CD4-positive, alpha-beta T cell treated with Interleukin-17A for 1 hour (primary cell): ENCODE data around the gene GJB2.
A peak's percentile ranks its signal among the peaks of the same experiment; 100 is the strongest.

Experiments used
- DNase-seq: peaks from one replicate; pipeline ENCODE4 v3.0.0-alpha.2; 2020

GJB2 gene

DNA sequence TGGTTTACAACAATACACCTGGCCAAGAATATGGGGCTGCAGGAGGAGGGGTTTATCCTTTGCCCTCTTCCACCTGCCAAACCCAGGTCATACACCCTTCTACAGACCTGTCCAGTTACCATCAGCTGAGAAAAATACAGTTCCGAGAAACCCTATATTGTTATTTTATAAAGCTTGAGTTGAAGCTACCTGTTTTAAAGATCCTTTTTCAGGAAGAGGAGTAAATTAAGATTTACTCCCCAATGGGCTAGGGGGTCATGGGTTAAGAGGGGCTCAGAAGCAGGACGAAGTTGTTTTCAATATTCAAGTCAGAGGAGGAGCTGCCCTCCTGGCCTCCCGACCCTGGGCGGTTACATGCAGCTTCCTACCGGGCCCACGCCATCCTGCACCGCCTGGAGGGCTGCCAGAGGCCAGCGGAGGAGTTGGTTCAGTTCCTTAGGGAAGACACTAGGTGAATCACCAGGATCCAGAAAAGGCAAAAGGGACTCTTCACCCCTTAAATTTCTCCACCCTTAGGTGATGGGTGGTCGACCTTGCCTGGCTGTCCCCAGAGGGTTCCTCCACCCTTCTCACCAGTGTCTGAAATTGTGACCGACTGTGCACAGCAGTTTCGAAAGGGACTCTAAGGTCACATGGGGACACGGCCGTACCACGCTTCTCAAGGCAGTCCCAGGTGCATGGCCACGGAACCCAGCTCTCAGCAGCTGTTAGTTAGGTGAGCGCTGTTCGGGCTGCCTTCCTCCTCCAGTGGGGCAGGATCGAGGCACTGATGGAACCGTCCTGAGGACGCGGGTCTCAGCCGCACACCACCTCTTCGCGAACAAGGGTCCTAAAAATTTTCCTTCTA lies 1.2 kb downstream of the GJB2 start:
- DNase-seq: no peak

DNA sequence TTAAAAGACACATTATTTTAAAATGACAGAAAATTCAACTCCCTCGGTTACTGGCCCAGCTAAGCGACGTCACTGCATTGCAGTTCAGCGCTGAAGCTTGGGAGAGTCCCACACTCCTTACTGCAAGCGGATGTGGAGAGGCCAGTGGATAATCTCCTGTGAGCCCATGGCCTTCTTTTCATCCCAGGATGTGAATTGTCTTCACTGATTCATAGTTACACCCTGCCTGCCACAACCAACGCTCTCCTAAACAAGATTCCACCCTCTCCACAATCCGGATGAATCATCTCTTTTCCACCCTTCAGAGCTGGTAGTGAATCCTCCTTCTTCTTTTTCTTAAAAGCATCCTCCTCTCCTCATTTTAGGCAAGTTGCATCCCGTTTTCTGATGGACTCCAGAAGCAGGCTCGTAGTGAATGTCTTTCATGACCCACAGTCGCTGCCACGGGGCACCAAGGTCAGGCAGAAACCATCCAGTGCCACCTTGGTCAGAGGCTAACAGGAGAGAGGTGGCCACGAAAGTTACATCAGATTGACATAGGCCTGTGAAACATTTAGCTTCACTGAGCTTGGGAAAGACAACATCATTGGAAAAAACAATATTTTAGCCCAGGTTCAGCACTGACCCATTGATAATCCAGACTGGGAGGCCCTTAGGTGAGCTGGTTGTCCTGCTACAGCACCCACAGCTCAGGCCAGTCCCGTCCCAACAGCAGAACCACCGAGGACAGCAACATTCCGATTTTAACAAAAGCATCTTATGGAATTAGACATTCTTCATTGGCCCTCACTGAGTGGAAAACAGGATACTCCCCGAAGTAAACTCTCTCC lies 2.0 kb downstream of the GJB2 start:
- DNase-seq: no peak

DNA sequence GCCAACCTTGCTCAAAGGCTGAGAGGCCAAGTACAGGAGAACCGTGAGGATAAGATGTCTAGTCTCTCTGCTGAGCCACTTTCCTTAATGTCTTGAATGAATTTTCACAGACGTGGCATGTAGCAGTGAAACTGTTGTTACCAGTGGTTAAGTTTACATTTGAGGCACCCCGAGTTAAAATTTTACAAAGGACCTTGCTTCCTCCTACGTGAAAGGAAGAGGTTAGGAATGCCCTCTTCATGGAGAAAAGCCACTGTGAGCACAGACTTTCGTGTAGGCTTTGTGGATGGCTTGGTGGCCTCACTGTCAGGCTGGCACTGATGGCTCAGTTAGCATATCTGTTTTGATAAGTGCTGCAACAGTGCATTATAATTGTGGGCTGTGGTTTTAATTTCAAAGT lies 2.7 kb downstream of the GJB2 start:
- no peak for DNase-seq

DNA sequence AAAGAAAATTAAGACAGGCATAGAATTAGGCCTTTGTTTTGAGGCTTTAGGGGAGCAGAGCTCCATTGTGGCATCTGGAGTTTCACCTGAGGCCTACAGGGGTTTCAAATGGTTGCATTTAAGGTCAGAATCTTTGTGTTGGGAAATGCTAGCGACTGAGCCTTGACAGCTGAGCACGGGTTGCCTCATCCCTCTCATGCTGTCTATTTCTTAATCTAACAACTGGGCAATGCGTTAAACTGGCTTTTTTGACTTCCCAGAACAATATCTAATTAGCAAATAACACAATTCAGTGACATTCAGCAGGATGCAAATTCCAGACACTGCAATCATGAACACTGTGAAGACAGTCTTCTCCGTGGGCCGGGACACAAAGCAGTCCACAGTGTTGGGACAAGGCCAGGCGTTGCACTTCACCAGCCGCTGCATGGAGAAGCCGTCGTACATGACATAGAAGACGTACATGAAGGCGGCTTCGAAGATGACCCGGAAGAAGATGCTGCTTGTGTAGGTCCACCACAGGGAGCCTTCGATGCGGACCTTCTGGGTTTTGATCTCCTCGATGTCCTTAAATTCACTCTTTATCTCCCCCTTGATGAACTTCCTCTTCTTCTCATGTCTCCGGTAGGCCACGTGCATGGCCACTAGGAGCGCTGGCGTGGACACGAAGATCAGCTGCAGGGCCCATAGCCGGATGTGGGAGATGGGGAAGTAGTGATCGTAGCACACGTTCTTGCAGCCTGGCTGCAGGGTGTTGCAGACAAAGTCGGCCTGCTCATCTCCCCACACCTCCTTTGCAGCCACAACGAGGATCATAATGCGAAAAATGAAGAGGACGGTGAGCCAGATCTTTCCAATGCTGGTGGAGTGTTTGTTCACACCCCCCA lies 3.8 kb downstream of the GJB2 start:
- no peak for DNase-seq

DNA sequence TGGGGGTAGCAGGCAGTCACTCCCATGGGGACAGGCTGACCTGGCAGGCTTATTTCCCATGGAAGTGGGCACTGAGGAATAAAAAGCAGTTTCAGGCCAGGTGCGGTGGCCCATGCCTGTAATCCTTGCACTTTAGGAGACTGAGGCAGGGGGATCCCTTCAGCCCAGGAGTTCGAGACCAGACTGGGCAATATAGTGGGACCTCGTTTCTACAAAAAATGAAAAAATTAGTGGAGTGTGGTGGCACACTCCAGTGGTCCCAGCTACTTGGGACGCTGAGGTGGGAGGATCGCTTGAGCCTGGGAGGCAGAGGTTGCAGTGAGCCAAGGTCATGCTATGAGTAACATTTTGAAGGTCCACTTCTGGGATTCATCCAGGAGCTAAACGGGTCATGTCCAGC lies 6.0 kb downstream of the GJB2 start:
- no peak for DNase-seq

DNA sequence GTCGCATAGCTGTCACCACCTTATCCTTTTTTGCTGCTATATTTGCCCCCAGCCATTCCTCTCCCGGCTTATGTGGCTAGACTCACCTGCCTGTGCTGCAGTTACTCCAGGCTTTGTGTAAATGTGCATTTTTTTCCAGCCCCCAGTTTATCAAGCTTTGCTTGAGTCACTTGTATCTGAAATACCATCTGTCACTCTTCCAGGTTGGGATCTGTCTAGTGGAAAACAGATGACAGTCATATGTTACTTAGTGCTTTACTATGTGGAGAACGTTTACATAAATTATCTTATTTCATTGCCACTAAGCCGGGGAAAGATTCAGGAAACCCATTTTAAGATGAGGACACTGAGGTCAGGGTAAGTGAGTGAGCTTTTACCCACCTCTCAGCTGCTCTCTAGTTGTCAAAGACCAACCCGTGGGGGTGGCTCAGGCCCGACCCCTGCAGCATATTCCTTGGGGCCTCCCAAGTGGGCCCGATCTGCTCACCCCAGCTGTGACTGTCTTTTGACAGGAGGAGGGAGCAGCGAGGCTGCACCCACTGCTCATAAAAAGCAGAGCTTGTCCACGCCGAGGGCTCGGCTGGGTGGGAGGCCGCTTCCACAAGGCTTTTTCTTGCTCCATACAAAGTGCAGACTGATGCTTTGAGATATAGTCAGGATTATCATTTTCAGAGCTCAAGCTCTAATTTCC lies 7.2 kb downstream of the GJB2 start:
- DNase-seq: no peak

DNA sequence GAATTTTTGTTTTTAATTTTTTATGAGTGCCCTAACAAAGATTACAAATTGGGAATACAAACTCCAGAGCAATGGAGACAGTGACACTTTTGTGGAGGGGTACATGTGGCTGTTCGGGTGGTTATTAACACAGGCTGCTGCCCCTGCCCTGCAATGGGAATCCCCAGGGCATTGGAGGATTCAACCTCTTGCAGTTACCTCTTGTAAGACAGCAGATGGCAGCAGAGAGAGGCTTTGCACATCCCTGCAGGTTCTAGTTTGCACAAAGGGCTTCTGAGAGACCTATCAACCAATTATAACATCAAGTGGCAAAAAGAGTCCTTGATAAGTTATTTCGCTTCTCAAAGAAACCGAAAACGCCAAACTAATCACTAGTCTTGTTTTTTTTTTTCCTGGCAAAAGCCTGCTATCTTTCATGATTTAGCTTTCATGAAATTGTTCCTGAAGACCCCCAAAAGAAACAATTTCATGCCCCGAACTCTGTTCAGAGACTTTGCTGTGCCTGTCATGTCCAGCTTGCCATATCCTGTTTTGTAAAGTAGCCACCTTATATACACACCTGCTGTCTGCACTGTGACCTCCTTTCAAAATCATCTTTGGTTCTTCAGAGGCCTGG lies 10.4 kb downstream of the GJB2 start:
- DNase-seq: peak; percentile 78

DNA sequence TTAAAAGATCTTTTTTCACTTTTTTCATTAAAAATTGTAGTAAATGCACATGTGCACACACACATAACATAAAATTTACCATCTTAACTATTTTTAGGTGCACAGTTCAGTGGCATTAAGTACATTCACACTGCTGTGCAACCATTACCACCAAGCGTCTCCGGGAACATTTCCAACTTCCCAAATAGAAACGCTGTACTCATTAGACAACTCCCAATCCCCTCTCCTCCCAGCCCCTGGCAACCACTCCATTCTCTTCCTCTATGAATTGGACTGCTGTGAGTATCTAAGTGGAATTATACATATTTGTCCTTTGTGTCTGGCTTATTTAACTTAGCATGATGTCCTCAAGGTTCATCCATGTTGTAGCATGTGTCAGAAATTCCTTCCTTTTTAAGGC lies 11.6 kb downstream of the GJB2 start:
- no peak for DNase-seq

DNA sequence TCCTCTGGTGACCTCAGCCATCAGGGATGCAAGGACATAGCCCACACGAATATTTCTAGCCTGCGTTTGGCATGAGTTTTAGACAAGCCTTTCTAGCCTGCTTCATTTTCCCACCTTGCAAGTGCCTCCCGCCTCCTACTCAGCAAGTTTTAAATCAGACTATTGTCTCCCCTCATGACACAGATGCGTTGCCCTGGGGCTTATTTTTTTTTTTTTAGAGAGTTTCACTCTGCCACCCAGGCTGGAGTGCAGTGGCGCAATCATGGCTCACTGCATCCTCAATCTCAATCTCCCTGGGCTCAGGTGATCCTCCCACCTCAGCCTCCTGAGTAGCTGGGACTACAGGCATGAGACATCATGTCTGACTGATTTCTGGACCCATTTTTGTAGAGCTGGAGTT lies 14.6 kb downstream of the GJB2 start:
- DNase-seq: no peak

DNA sequence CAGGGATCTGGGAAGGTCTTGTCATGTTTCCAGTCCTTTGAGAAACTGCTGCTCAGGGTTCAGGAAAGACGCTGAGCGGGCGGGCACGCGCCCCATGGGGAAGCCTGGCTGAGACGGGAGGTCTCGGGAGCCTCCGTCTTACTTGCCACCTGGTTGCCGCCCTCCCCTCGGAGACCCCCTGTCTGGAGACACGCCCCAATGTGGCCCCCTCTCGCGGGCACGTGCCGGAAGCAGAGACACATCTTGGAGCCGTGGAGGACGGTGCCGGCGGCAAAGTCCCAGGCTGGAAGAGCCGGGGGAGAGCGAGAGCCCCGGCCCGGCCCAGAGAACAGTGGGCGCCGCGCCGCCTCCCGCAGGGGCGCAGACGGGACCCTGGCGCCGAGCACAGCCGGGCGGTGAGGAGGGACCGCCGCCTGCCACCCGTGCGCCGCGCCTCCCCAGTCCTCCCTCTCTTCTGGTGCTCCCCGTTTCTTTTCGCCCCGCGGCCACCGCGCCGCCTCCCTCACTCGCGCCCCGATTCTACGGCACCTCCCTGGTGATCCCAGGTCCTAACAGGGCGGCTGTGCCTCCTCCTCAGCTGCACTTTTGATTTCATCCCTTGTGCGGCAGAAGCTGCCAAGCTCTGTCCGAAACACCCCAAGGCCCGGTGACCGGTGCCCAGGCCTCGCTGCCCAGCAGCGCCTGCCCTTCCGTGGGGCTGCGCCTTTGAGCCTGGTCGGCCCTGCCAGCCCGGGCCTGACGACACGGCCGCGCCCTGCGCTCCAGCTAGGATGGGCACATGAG lies 15.5 kb downstream of the GJB2 start:
- no peak for DNase-seq

DNA sequence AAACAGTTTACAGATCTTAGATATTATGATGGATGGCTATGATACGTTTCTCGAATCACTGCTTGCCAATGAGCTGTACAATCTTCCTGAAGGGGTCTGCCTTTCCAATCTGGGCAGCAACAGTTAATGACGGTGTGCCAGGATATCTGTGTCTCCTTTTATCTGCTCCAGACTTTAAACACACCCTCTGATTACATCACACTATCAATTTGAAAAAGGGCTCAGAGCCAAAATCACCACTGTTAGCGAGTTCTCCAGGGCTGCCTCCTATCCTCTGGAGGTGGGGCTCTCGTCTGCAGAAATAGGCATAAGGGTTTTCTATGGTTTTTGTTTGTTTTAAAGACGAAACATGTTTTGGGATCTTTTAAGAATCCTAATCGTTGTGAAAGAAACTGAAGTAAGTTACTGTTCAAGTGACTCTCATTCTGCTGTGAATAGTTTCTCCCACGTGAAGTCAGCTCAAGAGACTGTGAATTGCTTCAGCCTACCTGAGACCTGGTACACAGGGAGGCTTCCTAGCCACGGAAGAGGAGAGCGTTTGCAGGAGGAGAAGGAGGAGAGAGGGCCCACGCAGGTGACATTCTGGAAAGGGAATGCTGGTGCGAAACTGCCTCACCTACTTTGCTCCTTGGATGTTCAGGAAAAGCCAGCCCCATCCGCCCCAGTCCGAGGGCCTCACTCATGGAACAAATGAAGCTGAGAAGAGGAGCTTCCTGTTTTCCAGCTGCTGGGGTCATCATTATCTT lies 16.7 kb downstream of the GJB2 start:
- DNase-seq: no peak

DNA sequence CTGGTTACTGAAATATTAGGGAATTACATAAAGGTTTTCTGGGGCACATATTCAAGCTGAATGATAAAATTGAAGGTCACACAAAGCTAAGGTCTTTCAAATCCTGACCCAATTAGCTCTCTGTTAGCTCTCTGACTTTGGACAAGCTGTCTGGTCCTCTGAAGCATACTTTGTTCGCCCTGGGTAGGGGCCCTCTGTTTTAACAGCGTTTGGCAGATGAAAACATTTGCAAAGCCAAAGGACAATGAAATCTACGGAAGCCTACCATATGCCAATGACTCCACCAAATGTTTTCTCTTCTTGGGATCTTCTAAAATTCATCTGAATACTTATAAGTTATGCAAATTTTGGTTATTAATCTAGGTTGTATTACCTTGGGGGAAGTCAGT lies 17.3 kb downstream of the GJB2 start:
- DNase-seq: no peak

DNA sequence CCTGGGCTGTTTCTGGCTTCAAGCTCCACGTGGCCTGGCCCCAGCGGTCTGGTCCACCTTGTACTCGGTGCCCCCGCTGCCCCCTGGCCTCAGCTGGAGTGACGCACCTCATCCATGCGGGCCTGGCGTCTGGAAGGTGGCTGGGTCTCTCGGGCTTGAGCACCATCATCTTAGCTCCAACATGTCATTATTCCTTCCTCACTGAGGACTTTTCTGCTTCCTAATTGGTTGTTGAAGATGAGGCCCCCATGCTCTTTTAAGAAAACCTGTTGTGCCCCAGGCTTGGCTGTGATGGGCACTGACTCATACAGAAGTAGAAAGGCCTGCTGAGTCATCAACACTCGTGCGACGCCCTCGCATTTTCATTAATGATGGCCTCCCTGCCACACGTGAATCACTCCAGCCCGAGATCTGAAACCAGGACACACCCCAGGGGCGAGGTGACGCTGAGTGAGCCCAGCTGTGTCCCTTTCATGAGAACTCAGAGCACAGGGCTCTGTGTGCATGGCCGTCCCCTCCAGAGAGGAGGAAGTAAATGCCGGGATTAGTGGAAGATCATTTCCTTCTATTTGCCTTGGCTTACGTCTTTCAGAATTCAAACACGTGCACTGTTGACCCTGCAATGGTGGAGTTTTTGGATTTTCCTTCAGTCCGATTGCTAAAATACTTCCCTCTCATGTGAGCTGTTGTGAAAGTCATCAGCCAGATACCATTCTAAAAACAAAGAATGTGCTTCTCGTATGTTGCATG lies 17.9 kb downstream of the GJB2 start:
- DNase-seq: peak; percentile 35

DNA sequence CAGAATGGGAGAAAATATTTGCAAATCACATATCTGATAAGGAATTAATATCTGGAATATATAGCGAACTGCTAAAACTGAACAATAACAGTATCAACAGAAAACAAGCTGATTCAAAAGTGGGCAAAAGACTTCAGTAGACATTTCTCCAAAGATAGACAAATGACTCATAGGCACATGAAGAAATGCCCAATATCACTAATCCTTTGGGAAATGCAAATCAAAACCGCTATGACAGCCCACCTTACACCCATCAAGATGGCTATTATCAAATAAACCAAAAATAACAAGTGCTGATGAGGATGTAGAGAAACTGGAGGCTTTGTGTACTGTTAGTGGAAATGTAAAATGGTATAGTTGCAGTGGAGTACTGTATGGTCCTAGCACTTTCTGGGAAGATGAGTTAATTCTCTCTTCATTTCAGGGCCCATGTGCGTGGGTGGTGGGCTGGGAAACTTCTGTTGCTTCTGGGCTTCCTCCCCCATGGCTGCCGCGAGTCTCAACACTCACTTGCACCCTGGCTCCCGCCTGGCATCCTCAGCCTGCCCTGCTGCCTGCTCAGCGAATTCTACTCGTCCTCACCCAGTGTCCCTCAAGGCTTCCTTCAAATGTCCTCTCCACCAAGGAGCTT lies 19.5 kb downstream of the GJB2 start:
- DNase-seq: no peak

DNA sequence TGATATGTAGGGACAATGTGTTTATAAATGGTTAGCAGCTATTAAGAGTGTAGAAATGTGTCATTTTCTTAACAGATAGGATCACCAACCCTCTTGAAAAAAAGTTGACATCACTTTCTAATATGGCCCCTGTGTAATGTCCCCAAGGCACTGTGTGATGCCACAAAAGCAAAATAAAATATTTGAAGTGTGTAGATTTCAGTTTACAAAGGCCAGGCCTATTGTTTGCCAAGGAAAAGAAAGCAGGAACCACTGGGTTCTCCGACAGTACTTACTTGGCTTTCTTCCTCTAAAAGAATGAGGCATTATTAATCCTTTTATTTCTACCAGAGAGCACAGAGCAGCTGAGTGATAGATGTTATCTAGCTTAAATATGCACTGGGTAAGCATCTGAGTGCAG lies 21.4 kb downstream of the GJB2 start:
- no peak for DNase-seq

DNA sequence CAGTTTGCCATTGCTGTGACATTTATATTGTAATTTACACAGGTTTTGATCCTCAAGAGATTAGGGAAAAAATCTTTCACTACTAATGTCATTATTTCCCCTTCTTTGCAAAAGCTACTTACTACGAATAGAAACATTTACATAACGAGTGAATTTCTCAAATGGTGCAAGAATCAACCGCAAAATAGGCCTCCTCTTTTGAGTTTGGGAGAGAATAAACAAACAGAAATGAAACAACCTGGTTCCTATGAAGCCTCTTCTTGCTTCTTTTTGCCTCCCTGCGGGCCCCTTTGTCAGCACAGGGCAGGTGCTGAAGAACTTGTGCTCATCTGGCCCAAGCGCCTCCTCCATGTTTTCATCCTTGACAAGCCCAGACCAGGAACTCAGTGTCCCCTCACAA lies 21.8 kb downstream of the GJB2 start:
- no peak for DNase-seq

DNA sequence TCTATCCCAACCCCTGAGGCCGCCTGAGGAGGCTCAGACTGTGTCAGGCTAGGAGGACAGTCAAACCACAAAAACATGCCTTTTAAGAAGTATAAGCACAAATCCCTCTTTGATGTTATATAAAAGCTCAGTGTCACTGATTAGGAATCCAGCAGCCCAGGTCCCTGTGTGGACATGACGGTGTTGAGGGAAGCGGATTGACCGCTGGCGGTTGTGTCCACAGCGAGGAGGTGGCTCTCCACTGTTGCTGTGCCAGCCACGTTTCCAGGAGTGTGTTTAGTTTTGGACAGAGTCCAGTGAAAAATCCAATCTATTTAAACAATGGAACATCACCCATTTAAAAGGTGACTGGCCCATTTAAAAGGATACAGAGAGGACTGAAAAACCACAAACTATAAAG lies 24.3 kb downstream of the GJB2 start:
- no peak for DNase-seq

DNA sequence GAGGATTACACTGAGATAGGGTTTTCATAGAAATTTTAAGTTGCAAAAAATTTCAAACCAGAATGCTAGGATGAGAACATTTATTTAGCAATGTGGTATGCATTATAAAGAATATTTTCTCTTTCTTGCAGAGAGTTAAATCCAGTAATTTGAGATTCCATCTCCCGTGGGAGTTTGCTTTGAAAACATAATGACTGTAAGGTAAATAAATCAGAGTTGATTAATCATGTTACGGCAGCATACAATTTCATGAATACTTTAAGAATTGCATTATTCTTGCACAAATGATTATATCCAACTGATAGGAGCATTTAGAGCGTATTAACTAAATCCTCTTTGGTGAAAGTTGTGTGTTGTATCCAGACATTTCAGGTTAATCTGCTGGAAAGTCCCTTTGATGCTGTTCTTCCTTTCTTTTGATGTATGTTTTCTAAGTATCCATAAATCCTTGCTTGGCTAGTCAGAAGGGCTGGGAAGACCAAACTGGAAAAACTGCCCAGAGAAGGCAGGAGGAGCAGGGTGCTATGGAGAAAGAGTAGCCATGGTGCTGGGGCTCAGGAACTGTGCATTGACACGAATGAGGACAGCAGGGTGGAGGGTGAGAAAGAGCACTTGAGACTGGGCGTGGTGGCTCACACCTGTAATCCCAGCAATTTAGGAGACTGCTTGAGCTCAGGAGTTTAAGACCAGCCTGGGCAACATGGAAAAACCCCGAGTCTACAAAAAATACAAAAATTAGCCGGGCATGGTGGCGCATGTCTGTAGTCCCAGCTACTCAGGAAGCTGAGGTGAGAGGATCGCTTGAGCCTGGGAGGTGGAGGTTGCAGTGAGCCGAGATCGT lies 27.1 kb downstream of the GJB2 start:
- DNase-seq: no peak

DNA sequence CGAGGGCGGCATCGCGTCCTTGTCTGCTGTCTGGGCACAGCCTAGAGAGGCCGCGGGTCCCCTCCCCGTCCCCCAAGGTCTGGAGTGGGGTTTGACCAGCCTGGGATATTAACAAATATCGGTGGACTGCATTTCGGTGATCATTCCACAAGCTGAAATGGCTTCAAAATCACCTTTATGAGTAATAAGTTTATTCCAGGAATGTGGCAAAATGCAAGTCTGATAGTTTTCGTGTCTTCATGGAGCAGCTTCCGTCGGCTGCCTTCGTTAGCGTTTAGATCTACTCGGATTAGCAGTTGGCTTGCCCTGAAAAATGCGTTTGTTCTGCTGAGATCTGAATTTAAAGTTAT lies 30.8 kb downstream of the GJB2 start:
- no peak for DNase-seq
